DMS53 treated with DMSO at 0.1 percent for 48 hours (cell line): Measurements from ENCODE around the gene CELF3.
"Not testable (repeated sequence)": the region's sequence is repeated elsewhere in the genome, so short reads cannot be mapped to it uniquely, and the experiment has no call there.

Experiments used
- DNase-seq: peaks from one replicate; lab custom pipeline; 2025; ENCODE audit not compliant: unreplicated experiment; lab: John Stamatoyannopoulos, UW

CELF3 gene

GRCh38 chr1:151704246-151704645 lies 12.4 kb downstream of the CELF3 start:
- no peak for DNase-seq

GRCh38 chr1:151703813-151704212 lies 12.8 kb downstream of the CELF3 start:
- DNase-seq, result no peak

GRCh38 chr1:151702936-151703335 lies 13.7 kb downstream of the CELF3 start:
- no peak for DNase-seq

- DNase-seq, result no peak
Observed at GRCh38 chr1:151701515-151701914, 15.1 kb downstream of the CELF3 start.

GRCh38 chr1:151693057-151693651 lies 23.4 kb downstream of the CELF3 start:
- peak; percentile 64 for DNase-seq

GRCh38 chr1:151692226-151692625 lies 24.4 kb downstream of the CELF3 start:
- no peak for DNase-seq

- DNase-seq, result no peak
Observed at GRCh38 chr1:151689494-151689893, 27.1 kb downstream of the CELF3 start.

- no peak for DNase-seq
Observed at GRCh38 chr1:151686561-151686960, 30.0 kb downstream of the CELF3 start.

- DNase-seq, result no peak
Observed at GRCh38 chr1:151684128-151684527, 32.5 kb downstream of the CELF3 start.

- not testable (repeated sequence) for DNase-seq
Observed at GRCh38 chr1:151682901-151683300, 33.7 kb downstream of the CELF3 start.

GRCh38 chr1:151681923-151682322 lies 34.7 kb downstream of the CELF3 start:
- DNase-seq, result no peak

- peak; percentile 14 for DNase-seq
Observed at GRCh38 chr1:151680826-151681225, 35.8 kb downstream of the CELF3 start.

- DNase-seq, result no peak
Observed at GRCh38 chr1:151680391-151680790, 36.2 kb downstream of the CELF3 start.

- DNase-seq, result no peak
Observed at GRCh38 chr1:151673407-151673806, 43.2 kb downstream of the CELF3 start.

GRCh38 chr1:151670036-151670675 lies 46.4 kb downstream of the CELF3 start:
- not testable (repeated sequence) for DNase-seq

- DNase-seq, result no peak
Observed at GRCh38 chr1:151668090-151668489, 48.5 kb downstream of the CELF3 start.

- no peak for DNase-seq
Observed at GRCh38 chr1:151661751-151662150, 54.9 kb downstream of the CELF3 start.

- no peak for DNase-seq
Observed at GRCh38 chr1:151655371-151655770, 61.2 kb downstream of the CELF3 start.

- DNase-seq, result no peak
Observed at GRCh38 chr1:151653397-151653796, 63.2 kb downstream of the CELF3 start.
